ENCODE data around the gene NPAS2. TPM values are rescaled to one million over a fixed set of nuclear protein-coding genes. Genes with fewer than 3 reads are reported as not detected.

Gene NPAS2
- total RNA-seq, 1 experiment from 2014 or later = not detected

DNA sequence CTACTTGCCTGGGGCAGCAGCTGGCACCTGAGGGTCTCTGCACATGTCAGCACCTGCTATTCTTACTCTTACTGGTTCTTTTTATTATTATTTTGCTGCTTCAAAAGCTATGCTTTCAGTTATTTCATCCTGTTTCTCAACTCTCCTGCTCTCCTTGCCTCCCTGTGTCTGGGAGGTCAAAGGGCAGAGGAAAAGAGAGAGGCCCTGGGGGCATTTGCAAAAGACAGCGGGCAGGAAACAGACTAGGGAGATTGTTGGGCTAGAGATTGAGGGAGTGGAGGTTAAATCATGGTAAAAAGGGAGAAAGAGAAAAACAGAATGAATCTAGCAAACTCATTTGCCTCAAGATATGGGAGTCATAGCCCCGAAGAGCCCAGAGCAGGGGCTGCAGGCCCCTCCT is 161.1 kb downstream of the NPAS2 start:
- no peaks in the 10 kb centered on the region for H3K9me2 ChIP-seq (replicated peaks; ENCODE audit: insufficient read depth, low read length)

GRCh38 chr2:100982431-100982861 is 162.5 kb downstream of the NPAS2 start:
- H3K36me3 ChIP-seq (ENCODE audit: insufficient read depth, low read length) = no peaks in the 10 kb centered on the region

More for the DNA sequence above, 161.1 kb downstream of the NPAS2 start:
- H3K4me3 ChIP-seq (ENCODE audit: low read length) = no peak overlapping the region
- no peak overlapping the region for H3K4me2 ChIP-seq (ENCODE audit: low read depth, low read length, poor library complexity, severe bottlenecking)
- no peak overlapping the region for H3K9ac ChIP-seq (ENCODE audit: low read length)
- H3K79me2 ChIP-seq (ENCODE audit: low read length) = no peaks in the 10 kb centered on the region
- no peaks in the 10 kb centered on the region for H3K9me3 ChIP-seq (ENCODE audit: low read length)
- DNase-seq = no peak
- no peaks in the 10 kb centered on the region for H3K27me3 ChIP-seq (ENCODE audit: low read length)
- H2AFZ ChIP-seq (ENCODE audit: low read length) = no peak overlapping the region
- no peak overlapping the region for H3K27ac ChIP-seq (ENCODE audit: low read length)
- H4K20me1 ChIP-seq (ENCODE audit: insufficient read depth, low read depth, low read length) = no peaks in the 10 kb centered on the region
- peaks cover 9% of the 10 kb centered on the region for H3K4me1 ChIP-seq (ENCODE audit: low read length)
- H3K36me3 ChIP-seq (ENCODE audit: insufficient read depth, low read length) = no peaks in the 10 kb centered on the region

DNA sequence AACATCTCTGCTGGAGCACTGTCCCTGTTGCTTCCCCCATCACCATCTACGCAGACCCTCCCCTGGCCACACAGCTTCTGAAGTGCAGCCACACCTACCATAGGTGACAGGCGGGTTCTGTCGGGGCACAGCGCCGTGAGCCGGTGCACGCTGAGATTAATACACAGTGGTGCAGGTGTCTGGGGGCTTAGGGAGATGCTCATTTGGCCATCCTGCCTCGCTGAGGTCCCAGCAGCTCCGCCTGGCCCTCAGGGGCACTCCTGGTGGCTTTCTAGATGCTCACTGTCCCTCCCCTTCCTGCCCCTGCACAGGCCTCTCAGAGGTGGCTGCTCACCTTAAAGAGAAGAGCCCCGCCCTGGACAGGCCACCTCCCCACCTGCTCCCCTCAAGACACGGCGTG is 163.3 kb downstream of the NPAS2 start:
- no peak overlapping the region for H3K27ac ChIP-seq (ENCODE audit: low read length)
- H3K9me2 ChIP-seq (replicated peaks; ENCODE audit: insufficient read depth, low read length) = no peaks in the 10 kb centered on the region

More at GRCh38 chr2:100982431-100982861, 162.5 kb downstream of the NPAS2 start:
- no peak for DNase-seq
- Histone ChIP-seq H3K9me3 (ENCODE audit: low read length) (no peaks in the 10 kb centered on the region), H3K9me2 (replicated peaks; ENCODE audit: insufficient read depth, low read length) (no peaks in the 10 kb centered on the region), H3K9ac (ENCODE audit: low read length) (no peak overlapping the region), H4K20me1 (ENCODE audit: insufficient read depth, low read depth, low read length) (no peaks in the 10 kb centered on the region), H3K27ac (ENCODE audit: low read length) (no peak overlapping the region), H3K4me1 (ENCODE audit: low read length) (no peaks in the 10 kb centered on the region), H3K4me2 (ENCODE audit: low read depth, low read length, poor library complexity, severe bottlenecking) (no peak overlapping the region), H2AFZ (ENCODE audit: low read length) (no peak overlapping the region), H3K4me3 (ENCODE audit: low read length) (no peak overlapping the region), H3K27me3 (ENCODE audit: low read length) (no peaks in the 10 kb centered on the region), H3K79me2 (ENCODE audit: low read length) (no peaks in the 10 kb centered on the region)

DNA sequence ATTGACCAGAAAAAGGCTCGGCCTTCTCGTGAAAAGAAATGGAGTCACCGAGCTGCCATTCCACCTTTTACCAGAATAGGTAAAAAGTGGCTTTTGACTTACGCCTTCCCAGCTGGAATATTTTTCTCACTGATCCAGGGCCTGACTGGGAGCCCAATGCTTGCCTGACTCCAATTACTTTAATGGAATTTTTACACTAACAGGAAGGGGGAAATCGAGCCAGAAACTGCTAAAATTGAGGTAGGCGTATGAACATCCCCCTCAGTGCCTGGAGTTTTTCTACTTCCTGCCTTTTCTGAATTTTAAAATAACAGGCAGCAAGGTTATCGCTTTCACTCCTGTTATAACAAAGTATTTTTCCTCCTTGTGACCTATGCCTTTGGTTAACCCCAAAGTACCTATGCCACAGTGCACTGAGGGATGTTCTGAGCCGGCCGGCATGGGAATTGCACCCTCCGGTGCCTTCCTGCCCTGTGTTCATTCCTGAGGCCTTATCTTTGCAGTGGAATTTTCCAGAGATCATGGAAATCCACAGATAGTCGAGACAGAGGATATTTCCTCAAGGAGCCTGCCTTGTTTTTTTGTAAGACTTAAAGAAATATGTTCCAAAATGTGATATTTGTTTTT is 163.9 kb downstream of the NPAS2 start:
- no peaks in the 10 kb centered on the region for H4K20me1 ChIP-seq (ENCODE audit: insufficient read depth, low read depth, low read length)
- no peaks in the 10 kb centered on the region for H3K36me3 ChIP-seq (ENCODE audit: insufficient read depth, low read length)
- H3K9ac ChIP-seq (ENCODE audit: low read length) = no peak overlapping the region
- no peak for DNase-seq
- no peaks in the 10 kb centered on the region for H3K9me3 ChIP-seq (ENCODE audit: low read length)
- no peak overlapping the region for H2AFZ ChIP-seq (ENCODE audit: low read length)
- no peaks in the 10 kb centered on the region for H3K27me3 ChIP-seq (ENCODE audit: low read length)
- H3K27ac ChIP-seq (ENCODE audit: low read length) = no peak overlapping the region
- H3K4me2 ChIP-seq (ENCODE audit: low read depth, low read length, poor library complexity, severe bottlenecking) = no peak overlapping the region
- H3K79me2 ChIP-seq (ENCODE audit: low read length) = no peaks in the 10 kb centered on the region
- no peaks in the 10 kb centered on the region for H3K9me2 ChIP-seq (replicated peaks; ENCODE audit: insufficient read depth, low read length)
- no peak overlapping the region for H3K4me3 ChIP-seq (ENCODE audit: low read length)
- no peaks in the 10 kb centered on the region for H3K4me1 ChIP-seq (ENCODE audit: low read length)

More for the DNA sequence above, 163.3 kb downstream of the NPAS2 start:
- Histone ChIP-seq H3K79me2 (ENCODE audit: low read length) (no peaks in the 10 kb centered on the region), H3K4me2 (ENCODE audit: low read depth, low read length, poor library complexity, severe bottlenecking) (no peak overlapping the region), H3K36me3 (ENCODE audit: insufficient read depth, low read length) (no peaks in the 10 kb centered on the region), H3K4me1 (ENCODE audit: low read length) (no peaks in the 10 kb centered on the region), H3K9ac (ENCODE audit: low read length) (no peak overlapping the region), H3K9me3 (ENCODE audit: low read length) (no peaks in the 10 kb centered on the region), H3K27me3 (ENCODE audit: low read length) (no peaks in the 10 kb centered on the region), H2AFZ (ENCODE audit: low read length) (no peak overlapping the region), H3K4me3 (ENCODE audit: low read length) (no peak overlapping the region), H4K20me1 (ENCODE audit: insufficient read depth, low read depth, low read length) (no peaks in the 10 kb centered on the region)
- no peak for DNase-seq

GRCh38 chr2:100984892-100985307 is 165.0 kb downstream of the NPAS2 start:
- H3K4me2 ChIP-seq (ENCODE audit: low read depth, low read length, poor library complexity, severe bottlenecking) = no peak overlapping the region
- no peaks in the 10 kb centered on the region for H3K27me3 ChIP-seq (ENCODE audit: low read length)
- no peaks in the 10 kb centered on the region for H3K36me3 ChIP-seq (ENCODE audit: insufficient read depth, low read length)
- H3K9me2 ChIP-seq (replicated peaks; ENCODE audit: insufficient read depth, low read length) = no peaks in the 10 kb centered on the region
- H3K27ac ChIP-seq (ENCODE audit: low read length) = no peak overlapping the region
- H4K20me1 ChIP-seq (ENCODE audit: insufficient read depth, low read depth, low read length) = no peaks in the 10 kb centered on the region
- no peak overlapping the region for H3K4me3 ChIP-seq (ENCODE audit: low read length)
- H3K4me1 ChIP-seq (ENCODE audit: low read length) = no peaks in the 10 kb centered on the region
- H3K9me3 ChIP-seq (ENCODE audit: low read length) = no peaks in the 10 kb centered on the region
- H3K9ac ChIP-seq (ENCODE audit: low read length) = no peak overlapping the region
- no peak overlapping the region for H2AFZ ChIP-seq (ENCODE audit: low read length)
- peak; percentile 90 for DNase-seq
- H3K79me2 ChIP-seq (ENCODE audit: low read length) = no peaks in the 10 kb centered on the region

GRCh38 chr2:100986157-100986556 is 166.2 kb downstream of the NPAS2 start:
- H2AFZ ChIP-seq (ENCODE audit: low read length) = no peak overlapping the region
- DNase-seq = no peak

GRCh38 chr2:100987536-100987935 is 167.6 kb downstream of the NPAS2 start:
- no peaks in the 10 kb centered on the region for H4K20me1 ChIP-seq (ENCODE audit: insufficient read depth, low read depth, low read length)
- no peak overlapping the region for H3K27ac ChIP-seq (ENCODE audit: low read length)
- H3K79me2 ChIP-seq (ENCODE audit: low read length) = no peaks in the 10 kb centered on the region
- no peak overlapping the region for H3K4me3 ChIP-seq (ENCODE audit: low read length)
- H3K9ac ChIP-seq (ENCODE audit: low read length) = no peak overlapping the region
- H3K4me2 ChIP-seq (ENCODE audit: low read depth, low read length, poor library complexity, severe bottlenecking) = no peak overlapping the region
- no peaks in the 10 kb centered on the region for H3K9me3 ChIP-seq (ENCODE audit: low read length)
- H3K36me3 ChIP-seq (ENCODE audit: insufficient read depth, low read length) = no peaks in the 10 kb centered on the region
- H3K27me3 ChIP-seq (ENCODE audit: low read length) = no peaks in the 10 kb centered on the region
- H2AFZ ChIP-seq (ENCODE audit: low read length) = no peak overlapping the region
- no peaks in the 10 kb centered on the region for H3K4me1 ChIP-seq (ENCODE audit: low read length)
- H3K9me2 ChIP-seq (replicated peaks; ENCODE audit: insufficient read depth, low read length) = no peaks in the 10 kb centered on the region
- DNase-seq = no peak

More at GRCh38 chr2:100986157-100986556, 166.2 kb downstream of the NPAS2 start:
- Histone ChIP-seq H3K79me2 (ENCODE audit: low read length) (no peaks in the 10 kb centered on the region), H3K27ac (ENCODE audit: low read length) (no peak overlapping the region), H3K4me3 (ENCODE audit: low read length) (no peak overlapping the region), H3K27me3 (ENCODE audit: low read length) (no peaks in the 10 kb centered on the region), H3K36me3 (ENCODE audit: insufficient read depth, low read length) (no peaks in the 10 kb centered on the region), H3K9ac (ENCODE audit: low read length) (no peak overlapping the region), H4K20me1 (ENCODE audit: insufficient read depth, low read depth, low read length) (no peaks in the 10 kb centered on the region), H3K9me3 (ENCODE audit: low read length) (no peaks in the 10 kb centered on the region), H3K4me2 (ENCODE audit: low read depth, low read length, poor library complexity, severe bottlenecking) (no peak overlapping the region), H3K4me1 (ENCODE audit: low read length) (no peaks in the 10 kb centered on the region), H3K9me2 (replicated peaks; ENCODE audit: insufficient read depth, low read length) (no peaks in the 10 kb centered on the region)

DNA sequence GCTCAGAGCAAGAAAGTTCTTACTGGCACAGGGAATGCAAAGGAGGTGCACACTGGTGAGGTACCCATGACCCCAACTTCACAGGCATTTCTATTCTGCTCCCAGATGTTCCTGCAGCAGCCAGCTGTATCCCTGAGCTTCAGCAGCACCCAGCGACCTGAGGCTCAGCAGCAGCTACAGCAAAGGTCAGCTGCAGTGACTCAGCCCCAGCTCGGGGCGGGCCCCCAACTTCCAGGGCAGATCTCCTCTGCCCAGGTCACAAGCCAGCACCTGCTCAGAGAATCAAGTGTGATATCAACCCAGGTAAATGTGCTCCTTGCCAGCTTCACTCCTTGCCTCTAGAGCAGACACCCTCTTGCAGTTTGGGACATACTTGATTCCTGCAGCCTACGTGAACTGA is 168.0 kb downstream of the NPAS2 start:
- H3K27ac ChIP-seq (ENCODE audit: low read length) = no peak overlapping the region
- no peaks in the 10 kb centered on the region for H3K4me1 ChIP-seq (ENCODE audit: low read length)
- H3K27me3 ChIP-seq (ENCODE audit: low read length) = no peaks in the 10 kb centered on the region
- no peak overlapping the region for H2AFZ ChIP-seq (ENCODE audit: low read length)
- DNase-seq = no peak
- no peaks in the 10 kb centered on the region for H3K9me2 ChIP-seq (replicated peaks; ENCODE audit: insufficient read depth, low read length)
- no peak overlapping the region for H3K4me3 ChIP-seq (ENCODE audit: low read length)
- no peaks in the 10 kb centered on the region for H4K20me1 ChIP-seq (ENCODE audit: insufficient read depth, low read depth, low read length)
- H3K4me2 ChIP-seq (ENCODE audit: low read depth, low read length, poor library complexity, severe bottlenecking) = no peak overlapping the region
- no peaks in the 10 kb centered on the region for H3K36me3 ChIP-seq (ENCODE audit: insufficient read depth, low read length)
- no peaks in the 10 kb centered on the region for H3K9me3 ChIP-seq (ENCODE audit: low read length)
- no peaks in the 10 kb centered on the region for H3K79me2 ChIP-seq (ENCODE audit: low read length)
- no peak overlapping the region for H3K9ac ChIP-seq (ENCODE audit: low read length)
